Right cardiac atrium (tissue), 5 donors: ENCODE data around the gene CAMTA1. TPM values are rescaled to one million over a fixed set of nuclear protein-coding genes. Genes with fewer than 3 reads are reported as not detected.
"Not testable (repeated sequence)": the region's sequence is repeated elsewhere in the genome, so short reads cannot be mapped to it uniquely, and the experiment has no call there.

Experiments used
- ATAC-seq, 2 donors: fragments of 200-7000 bp; cut with Tn5 transposase; one replicate each; pipeline versions ENCODE4 v1.8.0 to v1.9.1; 2020; ENCODE audit warnings: moderate library complexity in 2 of 2, mild to moderate bottlenecking in 1 of 2
- DNase-seq, 3 donors: peaks; one replicate each; pipeline ENCODE4 v3.0.0-alpha.2; 2020
- H3K27ac ChIP-seq: one replicate; pipeline ENCODE4 v1.5.1; 2013; ENCODE audit warnings: mild to moderate bottlenecking, low read length, control low read depth, moderate library complexity
- H3K27me3 ChIP-seq: one replicate; pipeline ENCODE4 v1.6.1; 2013; ENCODE audit not compliant: control insufficient read depth, insufficient read depth
- H3K4me1 ChIP-seq: one replicate; pipeline ENCODE4 v1.6.1; 2013; ENCODE audit warnings: low read length; ENCODE audit not compliant: control insufficient read depth, insufficient read depth
- H3K4me3 ChIP-seq: one replicate; pipeline ENCODE4 v1.5.1; 2013; ENCODE audit warnings: low read length, control low read depth
- H3K9me3 ChIP-seq: one replicate; pipeline ENCODE4 v1.6.1; 2013; ENCODE audit warnings: low read length; ENCODE audit not compliant: control insufficient read depth
- WGBS: extraction: QIAGEN DNeasy Blood & Tissue Kit; methylation state at CpG from one replicate; pipeline ENCODE4 v1.1.7; 2013; 5-methylcytosine and 5-hydroxymethylcytosine counted together
- intact Hi-C, 4 donors: fragments of 100-400 bp; cut with DNase I; formaldehyde crosslinking; loops; one replicate each; pipeline versions ENCODE4 v1.11.0 to v1.14.0; 2022 to 2023
- polyA plus RNA-seq: library from polyadenylated mRNA; stranded (reverse); fragments of 200-250 nt; gene quantifications from one replicate; pipeline ENCODE4 v1.2.3, GENCODE V29; 2013
- total RNA-seq, 4 donors: library from RNA; stranded (reverse); fragmentation: NEBNext Ultra II Directional; extraction: Animal tissue kit (Norgen Biotek cat#: 25700); gene quantifications; one replicate each; pipeline ENCODE4 v1.2.1, GENCODE V29; 2021
- donor health status: healthy with polysubstance abuse.
- donor health status: DM: no; HTN: yes; CAD: no.
- donor health status: DM: no; HTN: no; CAD: no.
- donor health status: DM: no; HTN: yes; CAD: no; lungs with severe emphysema.
- donor health status: DM: yes; HTN: yes; CAD: no.

The CAMTA1 gene
- total and polyA plus RNA-seq, 5 donors = 155 to 334 (median 164) TPM

DNA sequence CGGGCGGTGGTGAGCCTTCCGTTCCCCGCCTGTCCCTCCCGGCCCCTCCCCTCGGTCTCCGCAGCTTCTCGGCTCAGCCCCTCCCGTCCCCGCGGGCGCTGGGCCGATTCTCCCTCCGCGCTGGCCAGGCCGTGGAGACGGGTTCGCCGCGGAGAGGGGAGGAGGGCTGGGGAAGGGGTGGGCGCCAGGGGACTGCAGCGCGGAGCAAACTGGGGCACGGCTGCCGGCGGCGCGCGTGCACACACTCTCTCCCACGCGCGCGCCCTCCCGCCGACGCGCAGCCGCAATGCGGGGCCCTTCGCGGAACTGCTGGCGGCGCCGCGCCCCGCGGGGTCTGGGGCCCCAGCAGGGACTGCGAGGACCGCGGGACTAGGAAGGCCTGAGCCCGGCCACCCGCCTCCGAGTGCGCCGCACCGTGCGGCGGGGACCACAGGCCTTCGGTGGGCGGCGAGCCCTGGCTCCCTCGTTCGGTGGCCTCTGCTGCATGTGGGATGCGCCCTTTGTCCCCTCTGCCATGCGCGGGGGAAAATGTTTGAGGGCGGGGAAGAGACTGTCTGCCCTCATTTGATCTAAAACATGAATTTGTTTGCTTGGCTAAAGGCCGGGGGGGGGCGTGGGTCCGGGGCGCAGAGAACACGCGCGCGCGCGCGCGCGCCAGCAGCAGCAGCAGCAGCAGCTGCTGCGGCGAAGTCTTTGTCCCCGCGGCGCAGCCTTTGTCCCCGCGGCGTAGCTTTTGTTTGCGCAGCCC, 895.1 kb downstream of the CAMTA1 start:
- Histone ChIP-seq H3K27me3 (no peaks in the 10 kb centered on the region), H3K27ac (no peak overlapping the region), H3K4me1 (no peaks in the 10 kb centered on the region), H3K9me3 (no peaks in the 10 kb centered on the region), H3K4me3 (peak overlapping the region; percentile 58)
- ATAC-seq = peak; percentile 76 to 85
- intact Hi-C loops = no loop called here
- under 1% methylated on average over 89 of the region's 89 CpGs for WGBS
- DNase-seq = peak; percentile 56 to 91 (median 89)

DNA sequence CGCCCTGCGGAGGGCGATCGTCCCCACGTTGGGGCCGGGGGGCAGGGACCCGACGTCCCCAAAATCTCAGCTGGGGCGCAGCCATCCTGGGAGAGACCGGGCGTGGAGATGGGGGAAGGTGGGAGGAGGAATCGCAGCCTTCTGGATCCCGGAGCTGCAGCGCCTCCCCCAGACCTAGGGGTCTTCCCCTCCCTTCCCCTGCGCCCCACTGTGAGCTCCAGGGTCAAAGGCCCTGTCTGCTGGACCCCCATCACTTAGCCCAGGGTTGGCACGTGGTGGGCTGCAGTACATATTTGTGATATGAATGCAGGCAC, 895.7 kb downstream of the CAMTA1 start:
- 3% methylated on average over 16 of the region's 16 CpGs for WGBS
- intact Hi-C loops = no loop called here
- H3K9me3 ChIP-seq = no peaks in the 10 kb centered on the region
- DNase-seq (peak in 2 of 3 donors; percentile 46 to 61), ATAC-seq (no peak)
- H3K4me1 ChIP-seq = no peaks in the 10 kb centered on the region
- no peak overlapping the region for H3K27ac ChIP-seq
- no peaks in the 10 kb centered on the region for H3K27me3 ChIP-seq
- peak overlapping the region; percentile 58 for H3K4me3 ChIP-seq

DNA sequence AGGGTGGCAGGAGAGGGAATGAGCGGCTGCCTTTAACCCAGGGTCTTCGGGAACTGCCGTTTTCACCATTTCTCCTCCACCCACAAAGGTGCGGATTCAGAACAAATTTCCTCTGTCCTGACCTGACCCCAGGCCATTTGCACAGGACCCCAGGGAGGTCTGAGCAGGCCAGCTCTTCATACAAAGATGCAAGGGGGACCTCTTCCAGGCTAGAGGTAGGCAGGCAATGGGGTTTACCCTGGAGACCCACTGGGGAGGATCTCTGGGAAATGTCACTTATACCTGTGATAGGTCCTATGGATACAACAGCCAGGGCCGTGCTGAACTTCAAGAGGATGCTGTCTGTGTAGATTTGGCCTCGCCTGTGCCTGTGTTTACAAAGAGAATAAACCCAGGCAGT, 896.1 kb downstream of the CAMTA1 start:
- no peak overlapping the region for H3K27ac ChIP-seq
- DNase-seq = peak in 2 of 3 donors; percentile 13 to 31
- H3K9me3 ChIP-seq = no peaks in the 10 kb centered on the region
- no peaks in the 10 kb centered on the region for H3K27me3 ChIP-seq
- no peak overlapping the region for H3K4me3 ChIP-seq
- H3K4me1 ChIP-seq = no peaks in the 10 kb centered on the region
- intact Hi-C loops = no loop called here
- ATAC-seq = no peak
- WGBS = 88% methylated on average over 6 of the region's 6 CpGs

DNA sequence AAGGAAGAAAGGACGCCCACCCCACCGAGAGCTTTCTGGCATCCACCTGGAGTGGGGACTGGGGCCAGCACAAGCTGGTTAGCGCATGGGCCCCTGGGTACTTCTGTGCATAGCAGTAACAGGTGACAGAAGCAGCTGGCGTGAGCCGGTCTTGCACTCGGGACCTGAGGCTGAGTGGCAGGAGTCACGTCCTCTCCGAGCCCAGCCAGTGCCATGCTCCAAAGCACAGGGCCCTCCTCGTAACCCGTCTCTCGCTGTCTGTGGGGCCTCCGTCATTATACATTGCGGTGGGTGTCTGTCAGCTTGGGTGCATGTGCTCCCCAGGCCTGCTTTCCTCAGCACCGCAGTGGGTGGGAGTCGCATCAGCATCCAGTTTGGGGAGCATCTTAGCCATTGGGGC, 898.3 kb downstream of the CAMTA1 start:
- H3K27me3 ChIP-seq = no peaks in the 10 kb centered on the region
- DNase-seq (peak in 2 of 3 donors; percentile 27 to 37), ATAC-seq (no peak)
- intact Hi-C loops = no loop called here
- no peak overlapping the region for H3K4me3 ChIP-seq
- H3K9me3 ChIP-seq = no peaks in the 10 kb centered on the region
- H3K27ac ChIP-seq = no peak overlapping the region
- 92% methylated on average over 15 of the region's 15 CpGs for WGBS
- H3K4me1 ChIP-seq = no peaks in the 10 kb centered on the region

DNA sequence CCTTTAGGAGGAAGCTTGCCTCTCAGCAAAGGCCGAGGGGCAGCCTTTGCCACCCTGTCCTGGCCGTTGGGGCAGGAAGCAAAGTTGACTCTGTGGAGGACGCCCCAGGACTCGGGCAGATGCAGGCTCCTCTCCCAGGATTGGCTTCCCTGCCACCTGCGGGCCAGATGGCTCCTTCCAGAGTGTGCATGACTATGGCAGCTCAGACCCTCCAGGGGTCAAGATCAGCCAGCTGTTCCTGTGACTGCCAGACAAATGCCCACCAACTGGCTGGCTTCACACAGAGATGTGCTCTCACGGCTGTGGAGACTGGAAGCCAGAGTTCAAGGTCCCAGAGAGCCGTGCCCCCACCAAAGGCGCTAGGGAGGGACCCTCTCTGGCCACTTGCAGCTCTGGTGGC, 898.9 kb downstream of the CAMTA1 start:
- no peaks in the 10 kb centered on the region for H3K9me3 ChIP-seq
- DNase-seq (peak in 1 of 3 donors; percentile 46), ATAC-seq (no peak)
- intact Hi-C loops = no loop called here
- H3K4me1 ChIP-seq = no peaks in the 10 kb centered on the region
- H3K27me3 ChIP-seq = no peaks in the 10 kb centered on the region
- no peak overlapping the region for H3K4me3 ChIP-seq
- 83% methylated on average over 8 of the region's 8 CpGs for WGBS
- H3K27ac ChIP-seq = no peak overlapping the region

DNA sequence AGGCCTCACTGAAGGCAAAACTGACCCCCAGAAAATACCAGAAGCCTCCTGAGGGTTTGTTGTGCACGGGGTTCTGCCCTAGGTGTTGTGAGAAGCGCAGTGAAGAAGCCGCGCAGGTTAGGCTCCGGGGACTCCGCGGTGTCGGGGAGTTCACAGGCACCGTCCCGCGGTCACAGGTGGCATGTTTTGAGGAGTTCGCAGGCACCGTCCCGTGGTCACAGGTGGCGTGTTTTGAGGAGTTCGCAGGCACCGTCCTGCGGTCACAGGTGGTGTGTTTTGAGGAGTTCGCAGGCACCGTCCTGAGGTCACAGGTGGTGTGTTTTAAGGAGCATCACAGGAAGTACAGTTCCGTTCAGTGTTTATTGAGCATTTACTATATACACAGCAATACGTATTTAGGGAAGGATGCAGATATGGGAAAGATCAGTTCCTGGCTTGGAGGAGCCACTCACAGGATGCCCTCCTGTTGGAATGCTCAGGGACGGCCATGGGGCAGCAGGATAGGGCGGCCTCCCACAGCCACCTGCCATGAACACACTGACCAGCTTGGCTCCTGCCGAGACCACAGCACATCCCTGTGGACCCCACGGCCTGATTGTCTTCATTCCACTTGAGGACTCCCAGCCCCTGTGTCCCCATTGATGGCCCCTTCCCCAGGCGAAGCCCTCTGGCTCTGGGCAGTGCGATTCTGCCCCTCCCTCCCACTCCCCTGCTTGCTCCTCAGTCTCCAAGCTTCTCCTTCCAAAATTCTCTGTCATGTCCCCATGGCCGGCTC, 899.8 kb downstream of the CAMTA1 start:
- no peaks in the 10 kb centered on the region for H3K27me3 ChIP-seq
- no peaks in the 10 kb centered on the region for H3K4me1 ChIP-seq
- peak in 1 of 3 donors; percentile 36 for DNase-seq
- H3K27ac ChIP-seq = no peak overlapping the region
- intact Hi-C loops = no loop called here
- H3K4me3 ChIP-seq = no peak overlapping the region
- 91% methylated on average over 29 of the region's 29 CpGs for WGBS
- no peaks in the 10 kb centered on the region for H3K9me3 ChIP-seq
- ATAC-seq = no peak

DNA sequence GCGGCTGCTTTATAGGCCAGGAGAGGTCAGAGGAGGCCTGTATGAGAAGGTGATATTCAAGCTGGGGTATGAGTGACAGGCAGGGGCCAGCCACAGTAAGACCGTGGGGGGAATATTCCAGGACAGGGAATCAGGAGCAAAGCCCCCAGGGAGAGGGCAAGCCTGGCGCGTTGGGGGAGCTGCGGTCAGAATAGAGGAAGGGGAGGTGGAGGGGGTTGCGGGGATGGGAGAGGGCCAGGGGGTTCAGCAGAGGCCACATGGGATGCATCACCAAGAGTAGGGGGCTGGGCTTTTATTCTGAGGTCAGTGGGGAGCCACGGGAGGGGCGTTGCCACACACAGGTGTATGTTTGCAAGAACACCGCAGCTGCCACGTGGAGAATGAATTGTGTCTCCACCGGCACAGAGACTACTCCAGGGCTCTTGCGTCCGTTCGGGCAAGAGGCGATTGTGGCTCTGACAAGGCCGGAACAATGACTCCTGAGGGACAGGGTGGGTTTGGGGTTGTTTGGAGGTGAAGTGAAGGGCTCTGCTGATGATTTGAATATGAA, 901.1 kb downstream of the CAMTA1 start:
- peak in 1 of 3 donors; percentile 7 for DNase-seq
- Histone ChIP-seq H3K27ac (no peak overlapping the region), H3K27me3 (no peaks in the 10 kb centered on the region), H3K4me1 (no peaks in the 10 kb centered on the region), H3K9me3 (no peaks in the 10 kb centered on the region), H3K4me3 (no peak overlapping the region)
- ATAC-seq = no peak
- intact Hi-C loops = no loop called here
- WGBS = 78% methylated on average over 16 of the region's 16 CpGs

DNA sequence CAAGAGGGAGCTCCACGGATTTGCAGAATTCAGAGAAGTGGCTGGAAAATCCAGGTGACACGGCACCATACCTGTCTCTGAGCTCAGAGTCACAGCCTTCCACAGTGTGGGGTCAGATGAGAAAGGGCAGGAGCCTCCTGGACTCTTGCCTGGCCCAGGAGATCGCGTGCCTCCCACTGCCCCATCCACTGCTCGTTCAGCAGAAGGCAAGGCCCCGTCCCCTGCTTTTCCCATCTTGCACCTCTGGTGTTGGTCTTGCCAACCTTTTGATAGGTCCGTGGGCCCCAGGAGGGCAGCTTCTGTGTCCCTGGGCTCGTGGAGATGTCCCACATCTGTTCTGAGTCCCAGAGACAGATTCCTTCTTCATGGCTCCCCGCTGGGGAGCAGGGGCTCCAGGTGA, 902.2 kb downstream of the CAMTA1 start:
- WGBS = 86% methylated on average over 9 of the region's 9 CpGs
- no peak for ATAC-seq
- no peak overlapping the region for H3K4me3 ChIP-seq
- H3K4me1 ChIP-seq = no peaks in the 10 kb centered on the region
- intact Hi-C loops = no loop called here
- H3K27me3 ChIP-seq = no peaks in the 10 kb centered on the region
- no peaks in the 10 kb centered on the region for H3K9me3 ChIP-seq
- DNase-seq = peak in 1 of 3 donors; percentile 14
- H3K27ac ChIP-seq = no peak overlapping the region

DNA sequence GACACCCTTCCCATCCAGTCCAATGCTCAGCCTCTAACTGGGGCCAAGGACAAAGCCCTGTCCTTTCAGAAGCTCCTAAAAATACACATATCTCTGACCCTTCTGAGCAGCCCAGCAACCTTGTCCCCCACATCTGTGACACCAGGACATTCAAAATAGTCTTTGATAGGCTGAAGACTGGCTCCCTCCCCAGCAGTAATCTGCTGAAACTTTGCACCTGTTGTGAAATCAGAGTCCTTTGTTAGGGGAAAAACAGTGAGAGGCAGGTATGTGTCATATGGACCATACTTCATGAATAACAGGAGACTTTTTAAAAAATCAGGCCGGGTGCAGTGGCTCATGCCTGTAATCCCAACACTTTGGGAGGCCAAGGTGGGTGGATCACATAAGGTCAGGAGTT, 903.4 kb downstream of the CAMTA1 start:
- no peaks in the 10 kb centered on the region for H3K9me3 ChIP-seq
- no peak overlapping the region for H3K4me3 ChIP-seq
- no peak for DNase-seq
- H3K27ac ChIP-seq = no peak overlapping the region
- no peak for ATAC-seq
- H3K27me3 ChIP-seq = no peaks in the 10 kb centered on the region
- intact Hi-C loops = no loop called here
- WGBS = 83% methylated on average over 1 of the region's 1 CpG
- H3K4me1 ChIP-seq = no peaks in the 10 kb centered on the region

DNA sequence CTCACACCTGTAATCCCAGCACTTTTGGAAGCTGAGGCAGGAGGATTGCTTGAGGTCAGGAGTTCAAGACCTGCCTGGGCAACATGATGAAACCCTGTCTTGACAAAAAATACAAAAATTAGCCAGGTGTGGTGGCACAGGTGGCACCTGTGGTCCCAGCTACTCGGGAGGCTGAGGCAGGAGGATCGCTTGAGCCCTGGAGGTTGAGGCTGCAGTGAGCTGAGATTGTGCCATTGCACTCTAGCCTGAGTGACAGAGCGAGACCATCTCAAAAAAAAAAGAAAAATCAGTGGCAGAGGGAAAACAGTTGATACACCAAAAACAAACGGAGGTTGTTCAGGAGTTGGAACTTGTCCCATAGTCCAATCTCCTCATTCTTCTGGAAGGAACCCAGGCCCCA, 904.1 kb downstream of the CAMTA1 start:
- H3K4me1 ChIP-seq, H3K27me3 ChIP-seq, intact Hi-C loops, ATAC-seq, H3K4me3 ChIP-seq, H3K9me3 ChIP-seq, H3K27ac ChIP-seq, DNase-seq: not testable (repeated sequence)
- WGBS = 61% methylated on average over 4 of the region's 4 CpGs

DNA sequence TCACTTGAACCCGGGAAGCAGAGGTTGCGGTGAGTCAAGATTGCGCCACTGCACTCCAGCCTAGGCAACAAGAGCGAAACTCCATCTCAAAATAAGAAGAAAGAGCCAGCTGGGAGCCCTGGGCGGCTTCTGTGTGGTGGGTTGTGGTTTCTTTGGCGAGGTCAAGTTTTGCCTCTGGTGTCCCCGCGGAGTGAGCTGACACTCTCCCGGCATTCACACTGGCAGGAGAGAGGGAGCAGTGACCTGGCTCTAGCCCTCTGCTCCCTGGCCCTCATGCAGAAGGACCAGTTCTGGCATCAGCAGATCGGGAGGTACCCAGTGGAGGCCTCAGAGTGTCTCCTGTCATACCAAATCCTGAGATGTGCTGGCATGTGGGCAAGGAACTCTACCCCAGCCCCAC, 904.8 kb downstream of the CAMTA1 start:
- H3K4me3 ChIP-seq = no peak overlapping the region
- no peaks in the 10 kb centered on the region for H3K27me3 ChIP-seq
- no peak overlapping the region for H3K27ac ChIP-seq
- DNase-seq (no peak), ATAC-seq (no peak)
- intact Hi-C loops = no loop called here
- WGBS = 92% methylated on average over 10 of the region's 10 CpGs
- H3K4me1 ChIP-seq = no peaks in the 10 kb centered on the region
- H3K9me3 ChIP-seq = no peaks in the 10 kb centered on the region
